ENCODE measurements around the gene LRBA.

- no peak for TF ChIP-seq TAF1 (IDR thresholded peaks at IDR 0.05; ENCODE audit: low read depth, low read length)
- no peak for TF ChIP-seq POU2F2 (IDR thresholded peaks at IDR 0.05; ENCODE audit: low read depth, low read length)
- no peak for TF ChIP-seq POLR2A (IDR thresholded peaks at IDR 0.05; ENCODE audit: low read depth, low read length)
- no peak for TF ChIP-seq POLR2AphosphoS5 (IDR thresholded peaks at IDR 0.05; ENCODE audit: low read depth, low read length)
- no peak for TF ChIP-seq PAX5 (IDR thresholded peaks at IDR 0.05; ENCODE audit: insufficient read depth, low read length, severe bottlenecking)
These were observed 648.5 kb downstream of the LRBA start for GRCh38 chr4:150366487-150366999.

Measured in GM12891 (cell line).